ENCODE data around the gene IFNA4. TPM values are rescaled to one million over a fixed set of nuclear protein-coding genes. Genes with fewer than 3 reads are reported as not detected.
"Not testable (repeated sequence)": the region's sequence is repeated elsewhere in the genome, so short reads cannot be mapped to it uniquely, and the experiment has no call there.

IFNA4 gene
- total RNA-seq, 2 donors from 2014 or later, result not detected

DNA sequence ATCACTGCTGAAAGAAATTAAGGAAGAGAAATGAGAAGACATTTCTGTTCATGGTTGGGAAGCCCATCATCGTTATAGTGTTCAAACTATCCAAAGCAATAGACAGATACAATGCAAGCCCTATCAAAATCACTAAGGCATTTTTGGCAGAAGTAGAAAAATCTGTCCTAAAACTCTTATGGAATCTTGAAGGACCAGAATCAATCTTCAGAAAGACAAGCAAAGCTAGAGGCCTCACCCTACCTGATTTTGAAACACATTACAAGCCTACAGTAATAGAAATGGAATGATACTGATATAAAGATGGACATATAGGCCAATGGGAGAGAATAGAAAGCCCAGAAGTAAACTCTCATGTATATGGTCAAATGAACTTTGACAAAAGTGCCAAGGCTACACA is 16.0 kb downstream of the IFNA4 start:
- Histone ChIP-seq H3K36me3 (no peaks in the 10 kb centered on the region), H3K9me3 (no peaks in the 10 kb centered on the region), H3K27ac (no peak overlapping the region), H3K4me1 (replicated peaks) (no peaks in the 10 kb centered on the region), H3K4me3 (no peak overlapping the region), H3K27me3 (replicated peaks; ENCODE audit: insufficient read depth) (no peaks in the 10 kb centered on the region)
- no peak for DNase-seq (ENCODE audit: low spot score)
- intact Hi-C loops (cut with DNase I), result no loop called here
- TF ChIP-seq, protein P1, sequence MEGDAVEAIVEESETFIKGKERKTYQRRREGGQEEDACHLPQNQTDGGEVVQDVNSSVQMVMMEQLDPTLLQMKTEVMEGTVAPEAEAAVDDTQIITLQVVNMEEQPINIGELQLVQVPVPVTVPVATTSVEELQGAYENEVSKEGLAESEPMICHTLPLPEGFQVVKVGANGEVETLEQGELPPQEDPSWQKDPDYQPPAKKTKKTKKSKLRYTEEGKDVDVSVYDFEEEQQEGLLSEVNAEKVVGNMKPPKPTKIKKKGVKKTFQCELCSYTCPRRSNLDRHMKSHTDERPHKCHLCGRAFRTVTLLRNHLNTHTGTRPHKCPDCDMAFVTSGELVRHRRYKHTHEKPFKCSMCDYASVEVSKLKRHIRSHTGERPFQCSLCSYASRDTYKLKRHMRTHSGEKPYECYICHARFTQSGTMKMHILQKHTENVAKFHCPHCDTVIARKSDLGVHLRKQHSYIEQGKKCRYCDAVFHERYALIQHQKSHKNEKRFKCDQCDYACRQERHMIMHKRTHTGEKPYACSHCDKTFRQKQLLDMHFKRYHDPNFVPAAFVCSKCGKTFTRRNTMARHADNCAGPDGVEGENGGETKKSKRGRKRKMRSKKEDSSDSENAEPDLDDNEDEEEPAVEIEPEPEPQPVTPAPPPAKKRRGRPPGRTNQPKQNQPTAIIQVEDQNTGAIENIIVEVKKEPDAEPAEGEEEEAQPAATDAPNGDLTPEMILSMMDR (IDR thresholded peaks at IDR 0.05), result no peak
- TF ChIP-seq POLR2A (IDR thresholded peaks at IDR 0.05) (no peak), POLR2AphosphoS5 (IDR thresholded peaks at IDR 0.05) (no peak)
- 79% methylated on average over 1 of the region's 1 CpG for WGBS

DNA sequence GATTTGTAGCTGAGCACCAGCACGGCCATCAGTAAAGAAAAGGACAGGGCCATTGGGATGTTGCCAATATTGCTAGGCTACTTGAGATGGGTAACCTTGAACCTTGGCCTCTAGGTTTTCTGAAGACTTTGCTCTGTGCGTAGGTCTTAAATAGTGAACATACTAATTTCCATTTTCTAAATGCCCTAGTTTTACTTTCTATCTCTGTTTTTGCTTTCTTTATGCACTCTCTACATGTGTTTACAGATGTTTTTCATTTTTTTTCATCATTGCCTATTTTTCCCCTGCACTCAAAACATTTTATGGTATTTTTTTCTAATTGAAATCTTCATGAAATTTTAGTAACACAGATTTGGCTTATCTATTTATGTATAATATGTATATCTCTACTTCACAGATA is 20.8 kb downstream of the IFNA4 start, which contains the start of gene IFNA21:
Gene IFNA21, minus strand, starts transcription at position 101 of the 400 bp plus-strand sequence. Its CDS starts 48 bp downstream, at position 53.
- intact Hi-C loops (cut with DNase I); H3K36me3 ChIP-seq; H3K4me1 ChIP-seq (replicated peaks); H3K27me3 ChIP-seq (replicated peaks; ENCODE audit: insufficient read depth); DNase-seq (ENCODE audit: low spot score); H3K27ac ChIP-seq; H3K4me3 ChIP-seq; H3K9me3 ChIP-seq: not testable (repeated sequence)
- 69% methylated on average over 2 of the region's 2 CpGs for WGBS

DNA sequence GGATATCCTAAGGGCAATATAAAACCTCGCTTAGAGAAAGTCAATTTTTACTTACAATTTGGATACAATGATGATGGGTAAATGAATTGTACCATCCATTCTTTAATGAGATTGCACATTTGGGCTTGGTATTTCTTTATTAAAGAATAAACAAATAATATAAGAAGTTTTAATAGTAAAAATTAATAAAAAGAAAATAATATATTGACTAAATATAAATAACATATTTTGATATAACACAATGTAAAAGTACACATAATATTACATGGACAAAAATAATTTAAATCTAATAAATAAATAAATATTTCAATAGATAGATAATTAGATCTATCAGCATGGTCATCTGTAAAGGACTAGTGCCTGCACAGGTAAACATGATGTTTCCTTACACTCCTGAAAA is 21.9 kb downstream of the IFNA4 start:
- no peaks in the 10 kb centered on the region for H3K9me3 ChIP-seq

DNA sequence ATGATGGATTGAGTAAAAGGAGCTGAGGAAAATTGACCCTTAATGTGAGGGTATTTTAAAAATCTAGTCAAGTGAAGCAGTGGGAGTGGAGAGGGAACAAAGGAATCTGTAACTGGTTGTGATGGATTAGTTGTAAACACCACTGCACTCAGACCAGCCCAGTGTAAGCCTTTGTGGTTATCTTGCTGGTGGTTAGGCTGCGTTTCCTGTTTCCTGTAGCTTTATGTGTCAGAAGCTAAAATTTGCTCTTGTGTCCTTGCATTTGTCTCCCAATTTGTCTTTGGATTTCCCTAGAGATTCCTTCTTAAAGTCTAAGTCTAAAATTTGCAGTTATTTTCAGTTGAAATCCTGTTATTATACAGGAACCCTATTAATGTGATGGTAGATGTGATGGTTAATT is 27.2 kb downstream of the IFNA4 start:
- H3K36me3 ChIP-seq, result no peaks in the 10 kb centered on the region
- DNase-seq (ENCODE audit: low spot score), result no peak
- intact Hi-C loops (cut with DNase I), result no loop called here

More for the DNA sequence above, 21.9 kb downstream of the IFNA4 start:
- no peaks in the 10 kb centered on the region for H3K27me3 ChIP-seq (replicated peaks; ENCODE audit: insufficient read depth)
- no peak for TF ChIP-seq POLR2AphosphoS5 (IDR thresholded peaks at IDR 0.05)
- TF ChIP-seq, protein P1 (IDR thresholded peaks at IDR 0.05), result no peak
- no peak for TF ChIP-seq POLR2A (IDR thresholded peaks at IDR 0.05)
- intact Hi-C loops (cut with DNase I), result no loop called here
- no peak for DNase-seq (ENCODE audit: low spot score)
- no peaks in the 10 kb centered on the region for H3K4me1 ChIP-seq (replicated peaks)
- 91% methylated on average over 1 of the region's 1 CpG for WGBS
- H3K36me3 ChIP-seq, result no peaks in the 10 kb centered on the region
- no peak overlapping the region for H3K4me3 ChIP-seq
- no peak overlapping the region for H3K27ac ChIP-seq

DNA sequence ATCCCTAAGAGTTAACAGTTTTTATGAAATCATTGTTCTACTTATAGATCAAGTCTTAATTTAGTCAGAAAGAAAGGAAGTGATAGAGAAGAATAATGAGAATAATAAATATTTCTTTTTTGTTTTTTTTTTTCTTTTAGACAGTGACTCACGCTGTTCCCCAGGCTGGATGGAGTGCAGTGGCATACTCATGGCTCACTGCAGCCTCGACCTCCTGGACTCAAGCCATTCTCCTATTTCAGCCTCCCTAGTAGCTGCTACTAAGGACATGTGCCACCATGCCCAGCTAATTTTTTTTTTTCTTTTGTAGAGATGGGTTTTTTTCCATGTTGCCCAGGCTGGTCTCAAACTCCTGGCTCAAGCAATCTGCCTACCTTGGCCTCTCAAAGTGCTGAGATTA is 31.9 kb downstream of the IFNA4 start:
- intact Hi-C loops (cut with DNase I), result no loop called here
- no peak overlapping the region for H3K4me3 ChIP-seq
- 64% methylated on average over 2 of the region's 2 CpGs for WGBS
- H3K36me3 ChIP-seq, result no peaks in the 10 kb centered on the region
- no peaks in the 10 kb centered on the region for H3K4me1 ChIP-seq (replicated peaks)
- no peaks in the 10 kb centered on the region for H3K9me3 ChIP-seq
- DNase-seq (ENCODE audit: low spot score), result no peak
- H3K27ac ChIP-seq, result no peak overlapping the region
- TF ChIP-seq, protein P1 (IDR thresholded peaks at IDR 0.05), result no peak
- TF ChIP-seq POLR2AphosphoS5 (IDR thresholded peaks at IDR 0.05) (no peak), POLR2A (IDR thresholded peaks at IDR 0.05) (no peak)
- H3K27me3 ChIP-seq (replicated peaks; ENCODE audit: insufficient read depth), result no peaks in the 10 kb centered on the region

More for the DNA sequence above, 27.2 kb downstream of the IFNA4 start:
- TF ChIP-seq, protein P1 (IDR thresholded peaks at IDR 0.05), result no peak
- TF ChIP-seq POLR2A (IDR thresholded peaks at IDR 0.05) (no peak), POLR2AphosphoS5 (IDR thresholded peaks at IDR 0.05) (no peak)
- no peaks in the 10 kb centered on the region for H3K27me3 ChIP-seq (replicated peaks; ENCODE audit: insufficient read depth)
- H3K27ac ChIP-seq, result no peak overlapping the region
- WGBS, result 24% methylated on average over 1 of the region's 1 CpG
- no peak overlapping the region for H3K4me3 ChIP-seq
- H3K9me3 ChIP-seq, result no peaks in the 10 kb centered on the region
- H3K4me1 ChIP-seq (replicated peaks), result no peaks in the 10 kb centered on the region
